ENCODE measurements around the gene MED10.
"Not testable (repeated sequence)": the region's sequence is repeated elsewhere in the genome, so short reads cannot be mapped to it uniquely, and the experiment has no call there.

Gene MED10

GRCh38 chr5:6376974-6377520, 1.3 kb downstream of the MED10 start:
- DNase-seq = no peak

- no peak for DNase-seq
Measured at GRCh38 chr5:6373081-6373846, 5.1 kb downstream of the MED10 start.

GRCh38 chr5:6372251-6373080, 5.9 kb downstream of the MED10 start:
- no peak for DNase-seq

GRCh38 chr5:6371079-6371810, 7.1 kb downstream of the MED10 start:
- no peak for DNase-seq

DNA sequence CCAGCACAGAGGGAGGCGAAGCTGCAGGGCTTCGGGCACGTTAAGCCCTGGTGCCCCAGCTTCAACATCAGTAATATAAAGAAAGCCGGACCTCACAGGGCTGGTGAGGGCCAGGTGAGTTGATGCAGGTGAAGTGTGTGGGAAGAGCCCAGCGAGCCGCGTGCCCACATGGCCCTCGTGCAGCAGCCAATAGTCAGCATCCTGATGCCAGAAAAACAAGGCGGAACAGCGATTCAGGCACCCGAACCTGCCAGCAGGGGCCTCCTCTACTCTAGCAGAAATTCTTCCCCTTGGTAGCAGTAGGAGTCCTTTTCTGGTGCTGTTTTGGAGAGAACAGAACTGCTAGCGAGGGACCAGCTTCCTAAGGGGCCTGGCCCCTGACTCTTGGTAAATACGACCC, 7.8 kb downstream of the MED10 start:
- no peak for DNase-seq

DNA sequence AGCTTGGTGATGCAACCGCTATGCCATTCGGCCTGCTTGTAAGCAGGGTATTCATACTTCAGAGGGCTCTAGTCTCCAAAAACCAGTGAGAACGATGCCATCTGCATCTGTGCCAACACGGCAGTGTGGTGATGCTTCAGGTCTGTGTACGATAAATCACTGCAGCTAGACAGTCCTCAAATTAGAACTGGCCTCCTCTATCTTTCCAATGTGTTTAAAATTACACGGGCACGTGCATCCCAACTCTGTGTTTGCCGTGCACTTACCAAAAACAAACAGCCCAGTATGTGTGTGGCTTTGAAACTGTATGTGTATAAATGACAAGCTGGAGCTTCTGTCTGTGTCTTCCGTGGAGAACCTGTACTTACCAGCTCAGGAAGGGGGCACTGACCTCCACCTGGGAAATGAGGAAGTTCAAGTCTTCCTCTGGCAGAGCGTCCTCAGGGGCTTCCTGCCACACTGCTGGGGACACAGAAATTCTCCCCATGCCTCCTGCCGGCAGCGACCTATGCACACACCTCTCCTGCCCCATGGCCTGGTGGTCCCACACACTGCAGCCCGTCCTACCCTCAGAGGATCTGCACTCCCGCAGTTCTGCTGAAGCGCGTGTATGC, 12.3 kb downstream of the MED10 start:
- DNase-seq = no peak

GRCh38 chr5:6365142-6365976, 13.0 kb downstream of the MED10 start:
- no peak for DNase-seq

GRCh38 chr5:6363454-6364011, 14.8 kb downstream of the MED10 start:
- not testable (repeated sequence) for DNase-seq

DNA sequence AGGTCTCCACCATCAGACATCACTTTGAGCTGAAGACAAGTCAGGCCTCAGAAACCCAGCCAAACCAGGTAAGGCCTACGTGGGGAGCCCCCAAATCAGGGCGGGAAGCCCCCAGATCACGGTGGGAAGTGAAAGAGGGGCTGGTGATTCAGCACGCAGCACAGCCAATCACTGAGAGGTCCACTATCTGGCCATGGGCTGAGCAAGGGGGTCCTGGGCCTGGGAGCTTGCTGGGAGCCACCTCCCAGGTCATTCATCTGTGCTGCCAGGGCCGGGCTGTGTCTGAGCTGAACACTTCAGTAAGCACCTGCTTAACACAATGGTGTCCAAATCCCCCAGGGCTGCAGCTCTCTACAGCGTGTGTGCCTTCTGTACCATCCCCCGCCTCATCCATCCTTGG, 15.5 kb downstream of the MED10 start:
- no peak for DNase-seq

DNA sequence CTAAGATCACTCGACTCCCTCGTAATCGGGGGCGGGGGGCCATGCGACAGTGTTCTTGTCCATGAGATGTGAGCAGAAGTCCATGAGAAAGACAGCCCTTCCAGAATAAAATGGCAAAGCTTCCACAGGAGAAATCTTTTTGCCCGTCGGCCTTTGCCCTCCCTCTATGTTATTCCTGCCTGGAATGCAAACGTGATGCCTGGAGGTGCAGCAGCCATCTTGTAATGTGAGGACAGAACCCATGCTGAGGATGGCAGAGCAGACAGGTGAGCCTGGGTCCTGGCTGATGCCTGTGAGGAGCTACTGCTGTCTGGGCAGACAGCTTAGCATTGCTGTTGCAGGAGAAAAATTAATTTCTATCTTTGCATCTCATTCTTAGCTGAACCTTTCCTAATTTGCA, 17.2 kb downstream of the MED10 start:
- DNase-seq = no peak

- no peak for DNase-seq
Measured at GRCh38 chr5:6360323-6361072, 17.8 kb downstream of the MED10 start.

DNA sequence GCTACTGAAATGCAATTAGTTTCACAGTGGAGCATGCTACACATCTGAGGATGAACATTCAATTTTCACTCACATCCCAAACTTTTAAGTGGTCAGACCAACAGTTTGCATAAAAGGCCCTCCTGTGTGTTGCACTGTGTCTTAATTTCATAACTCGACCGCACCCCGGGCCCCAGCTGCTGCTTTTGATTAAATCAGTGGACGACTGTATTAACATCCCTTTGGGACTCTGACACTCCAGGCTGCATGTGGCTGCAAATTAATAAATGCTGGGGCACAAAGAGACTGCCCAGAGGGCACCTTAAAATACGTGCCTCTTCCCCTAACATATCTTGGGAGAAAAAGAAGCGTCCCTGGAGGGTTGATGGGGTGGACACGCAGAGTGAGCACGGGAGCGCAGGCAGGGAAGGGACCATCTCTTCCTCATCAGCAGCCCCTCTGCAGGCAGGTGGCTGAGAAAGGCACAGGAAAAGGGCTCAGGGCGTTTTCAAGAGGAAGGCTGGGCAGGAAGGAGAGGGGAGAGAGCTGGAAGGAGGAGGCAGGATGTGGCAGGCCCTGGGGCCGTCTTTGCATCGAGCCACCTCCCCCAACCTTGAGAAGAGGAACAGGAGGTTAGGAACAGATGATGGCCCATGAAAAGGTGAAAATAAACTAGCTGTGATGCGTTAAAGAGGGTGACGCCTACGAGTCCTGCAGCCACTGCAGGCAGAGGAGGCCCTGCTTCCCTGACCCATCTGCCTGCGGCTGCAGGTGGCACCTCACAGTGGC, 18.6 kb downstream of the MED10 start:
- no peak for DNase-seq

GRCh38 chr5:6358434-6358820, 19.9 kb downstream of the MED10 start:
- no peak for DNase-seq

- not testable (repeated sequence) for DNase-seq
Measured at GRCh38 chr5:6357817-6358433, 20.4 kb downstream of the MED10 start.

DNA sequence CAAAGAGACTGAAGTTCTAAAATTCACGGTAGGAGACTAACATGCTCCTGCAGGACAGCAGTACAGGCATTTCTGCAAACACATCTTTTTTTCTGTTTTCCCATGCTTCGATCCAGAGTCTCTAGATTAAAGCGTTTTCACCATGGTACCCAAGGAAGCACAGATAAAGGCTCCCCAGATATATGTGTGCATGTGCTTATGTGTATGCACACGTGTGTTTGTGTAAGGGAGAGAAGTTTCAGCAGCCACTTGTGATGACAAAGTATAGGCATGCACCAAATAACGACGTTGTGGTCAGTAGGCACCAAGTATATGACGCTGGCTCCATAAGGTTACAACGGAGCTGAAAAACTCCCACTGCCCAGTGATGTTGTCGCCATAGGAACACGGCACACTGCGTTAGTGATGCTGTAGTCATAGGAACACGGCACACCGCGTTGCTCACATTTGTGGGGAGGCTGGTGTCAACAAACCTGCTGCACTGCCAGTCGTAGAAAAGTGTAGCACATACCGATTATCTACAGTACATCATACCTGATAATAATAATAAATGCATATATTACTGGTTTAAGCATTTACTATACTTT, 21.7 kb downstream of the MED10 start:
- peak in 2 of 56 donors; percentile 14 to 18 for DNase-seq

- DNase-seq = no peak
Measured at GRCh38 chr5:6355294-6355693, 23.1 kb downstream of the MED10 start.

DNA sequence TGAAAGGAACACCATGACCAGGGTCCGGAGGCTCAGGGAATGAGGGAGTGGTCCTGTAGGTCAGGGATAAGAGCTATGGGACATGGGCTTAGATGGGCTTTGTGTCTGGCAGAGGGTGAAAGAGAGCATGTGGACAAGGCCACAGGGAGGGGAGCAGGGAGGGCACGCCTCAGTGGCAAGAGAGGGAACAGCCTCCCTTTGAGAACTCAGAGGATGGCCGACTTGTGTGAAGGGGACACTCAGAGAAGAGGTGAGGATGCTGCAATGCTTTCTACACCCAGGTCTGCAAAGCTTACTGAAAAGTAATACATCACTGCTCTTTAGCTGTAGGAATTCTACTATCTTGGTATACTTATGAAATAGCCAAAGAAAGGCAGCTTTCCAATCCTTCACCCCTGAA, 23.5 kb downstream of the MED10 start:
- no peak for DNase-seq

Measured in nucleus accumbens (tissue), 56 donors.